CD4-positive, alpha-beta T cell treated with Interferon alpha-2 for 1 hour (primary cell): ENCODE results near the gene CUX1.
"Not testable (repeated sequence)": the region's sequence is repeated elsewhere in the genome, so short reads cannot be mapped to it uniquely, and the experiment has no call there.

ENCODE experiments used
- DNase-seq, 2 donors: peaks; one replicate each; pipeline ENCODE4 v3.0.0-alpha.2; 2020 to 2022

Gene CUX1

GRCh38 chr7:102198417-102198956 is 381.1 kb downstream of the CUX1 start:
- DNase-seq, result no peak

DNA sequence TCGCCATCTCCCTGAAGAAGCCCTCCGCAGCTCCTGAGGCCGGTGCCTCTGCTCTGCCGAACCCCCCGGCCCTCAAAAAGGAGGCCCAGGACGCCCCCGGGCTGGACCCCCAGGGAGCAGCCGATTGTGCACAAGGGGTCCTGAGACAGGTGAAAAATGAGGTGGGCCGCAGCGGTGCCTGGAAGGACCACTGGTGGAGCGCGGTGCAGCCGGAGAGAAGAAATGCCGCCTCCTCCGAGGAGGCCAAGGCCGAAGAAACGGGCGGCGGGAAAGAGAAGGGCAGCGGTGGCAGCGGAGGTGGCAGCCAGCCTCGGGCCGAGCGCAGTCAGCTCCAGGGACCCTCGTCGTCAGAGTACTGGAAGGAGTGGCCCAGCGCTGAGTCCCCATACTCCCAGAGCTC is 384.1 kb downstream of the CUX1 start:
- DNase-seq, result no peak

DNA sequence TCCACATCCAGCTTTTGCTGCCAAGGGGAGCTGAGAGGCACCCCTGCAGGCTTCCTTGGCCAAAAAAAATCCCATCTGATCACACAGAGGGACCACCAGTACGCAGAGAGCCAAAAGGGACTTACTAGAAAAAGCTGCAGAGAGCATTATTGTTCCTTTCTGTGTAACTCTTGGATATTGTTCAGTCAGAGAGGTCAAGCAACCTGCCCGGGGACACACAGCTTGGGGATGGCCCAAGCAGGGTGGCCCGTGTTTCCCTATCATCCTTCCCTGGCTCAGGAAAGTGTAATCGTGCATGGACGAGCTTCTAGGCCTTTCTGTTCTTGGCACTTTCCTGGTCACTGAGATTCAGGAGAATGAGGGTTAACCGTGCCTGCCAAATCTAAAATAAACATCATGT is 385.1 kb downstream of the CUX1 start:
- no peak for DNase-seq

GRCh38 chr7:102203218-102203617 is 385.8 kb downstream of the CUX1 start:
- DNase-seq, result no peak

GRCh38 chr7:102204212-102204611 is 386.8 kb downstream of the CUX1 start:
- no peak for DNase-seq

GRCh38 chr7:102205915-102206314 is 388.5 kb downstream of the CUX1 start:
- no peak for DNase-seq

GRCh38 chr7:102208826-102209225 is 391.4 kb downstream of the CUX1 start:
- DNase-seq, result no peak

- no peak for DNase-seq
Observed at GRCh38 chr7:102210787-102211186, 393.4 kb downstream of the CUX1 start.

GRCh38 chr7:102211590-102212550 is 394.4 kb downstream of the CUX1 start:
- DNase-seq, result no peak

DNA sequence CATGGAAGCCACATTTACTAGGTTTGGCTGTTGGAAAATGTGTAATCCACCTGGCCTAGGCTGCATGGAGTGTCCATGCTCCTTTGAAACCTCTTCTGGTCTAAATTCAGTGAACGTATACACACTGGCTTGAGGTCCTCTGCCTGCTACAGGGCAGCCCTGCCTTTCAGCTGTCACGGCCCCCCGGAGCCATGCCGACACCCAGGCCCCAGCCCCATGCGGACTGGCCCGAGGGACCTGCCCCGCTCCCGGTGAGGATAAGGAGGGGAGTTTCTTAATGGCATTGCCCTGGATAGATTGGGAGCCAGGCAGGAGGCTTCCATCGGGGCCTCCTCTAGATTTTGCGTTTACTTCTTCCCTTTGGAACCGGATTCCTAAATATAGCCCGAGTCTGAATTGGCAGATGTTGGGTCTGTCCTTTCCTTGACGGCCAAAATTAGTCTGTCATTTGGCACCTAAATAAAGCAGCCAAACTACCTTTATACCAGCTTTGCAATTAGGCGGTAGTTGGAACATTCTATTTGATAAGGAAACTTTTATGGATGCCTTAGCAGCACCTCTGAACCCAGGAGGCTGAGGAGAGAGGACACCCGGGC is 397.1 kb downstream of the CUX1 start:
- no peak for DNase-seq

DNA sequence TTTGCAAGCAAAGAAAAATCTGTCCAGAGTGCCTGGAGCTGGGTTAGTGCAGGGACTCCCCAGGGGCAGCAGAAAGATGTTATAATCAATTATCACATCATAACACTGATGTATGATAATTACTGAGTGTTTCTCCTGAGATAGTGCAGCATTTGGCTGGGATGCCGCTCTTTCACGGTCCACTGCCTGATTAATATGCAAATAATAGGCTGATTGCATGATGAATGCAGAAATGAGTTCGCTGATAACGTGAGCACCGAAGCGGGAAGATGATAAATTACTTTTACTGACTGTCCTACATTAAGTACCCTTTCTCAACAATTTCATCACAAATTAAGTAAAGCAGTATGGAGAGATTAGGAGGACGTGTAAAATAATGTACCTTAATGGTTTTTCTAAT is 397.8 kb downstream of the CUX1 start:
- DNase-seq, result no peak

DNA sequence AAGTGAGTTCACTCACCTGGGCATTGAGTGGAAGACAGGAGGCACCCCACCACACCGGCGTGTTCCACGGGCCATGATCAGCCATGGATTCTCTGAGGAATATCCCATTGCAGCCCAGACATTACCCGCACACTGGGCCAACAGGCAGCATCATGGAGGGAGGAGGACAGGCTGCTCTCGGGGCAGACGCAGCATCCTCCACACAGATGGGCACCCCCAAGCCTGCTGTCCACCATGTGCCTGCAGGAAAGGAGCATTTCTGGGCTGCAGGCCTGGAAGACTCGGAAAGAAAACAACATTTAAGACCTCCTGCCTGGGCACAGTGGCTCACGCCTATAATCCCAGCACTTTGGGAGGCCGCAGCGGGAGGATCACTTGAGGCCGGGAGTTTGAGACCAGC is 398.3 kb downstream of the CUX1 start:
- DNase-seq, result no peak

GRCh38 chr7:102216573-102217314 is 399.3 kb downstream of the CUX1 start:
- DNase-seq, result no peak

DNA sequence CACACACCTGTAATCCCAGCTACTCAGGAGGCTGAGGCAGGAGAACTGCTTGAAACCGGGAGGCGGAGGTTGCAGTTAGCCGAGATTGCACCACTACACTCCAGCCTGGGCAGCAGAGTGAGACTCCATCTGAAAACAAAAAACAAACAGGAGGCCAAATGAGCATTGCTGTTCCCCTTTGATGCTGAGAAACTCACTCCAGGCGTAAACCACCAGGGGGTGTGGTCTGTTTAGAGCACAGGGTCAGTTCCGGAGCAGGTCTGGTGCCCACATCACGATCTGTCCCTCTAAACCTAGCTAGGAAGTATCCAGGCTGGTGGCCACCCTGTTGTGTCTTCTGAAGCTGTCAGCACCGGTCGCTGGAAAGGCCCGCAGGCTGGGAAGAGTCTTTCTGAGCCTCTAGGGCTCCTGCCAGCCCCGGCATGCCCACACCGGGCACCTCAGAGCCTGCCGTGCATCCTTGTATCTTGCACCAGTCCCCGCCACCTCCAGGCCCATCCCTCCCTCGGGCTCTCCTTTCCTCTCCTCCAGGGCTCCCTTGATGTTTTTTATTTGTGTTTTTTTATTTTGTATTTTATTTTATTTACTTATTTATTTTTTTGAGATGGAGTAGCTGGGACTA is 402.9 kb downstream of the CUX1 start:
- DNase-seq, result no peak

DNA sequence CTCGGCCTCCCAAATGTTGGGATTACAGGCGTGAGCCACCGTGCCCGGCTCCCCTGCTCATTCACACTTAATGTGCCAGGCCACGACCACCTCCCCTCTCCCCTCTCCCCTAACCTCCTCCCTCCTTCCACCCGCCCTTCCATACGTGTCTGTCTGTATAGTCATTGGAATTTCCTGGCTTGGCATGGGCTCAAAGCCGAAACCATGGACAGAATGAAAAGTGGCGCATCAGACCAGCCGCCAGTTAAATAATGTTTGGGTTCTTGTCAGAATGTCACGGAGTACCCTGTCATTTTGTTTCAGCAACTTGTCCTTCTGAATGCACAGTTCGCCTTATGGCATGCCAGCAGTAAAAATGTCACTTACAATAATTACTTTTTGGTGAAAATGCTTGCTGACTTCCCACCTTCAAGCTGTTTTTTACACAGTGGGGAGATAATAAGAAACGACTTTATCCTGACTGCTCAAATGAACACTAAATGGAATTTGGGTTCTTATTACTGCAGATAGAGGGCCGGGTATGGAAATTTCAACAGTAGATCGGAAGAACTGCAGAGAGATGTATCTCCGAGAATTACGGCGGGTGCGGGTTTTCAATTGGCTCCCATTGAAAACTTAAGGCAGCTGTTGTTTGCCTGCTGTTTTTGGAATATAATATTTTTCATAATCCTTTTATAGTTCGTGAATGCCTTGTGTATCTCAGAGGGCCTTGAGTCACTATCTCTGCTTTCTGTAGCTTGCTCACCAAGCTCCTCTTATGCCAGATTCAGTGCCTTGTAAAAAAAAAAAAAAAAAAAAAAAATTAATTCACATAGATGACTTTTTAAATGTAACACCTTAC is 403.8 kb downstream of the CUX1 start:
- no peak for DNase-seq

- DNase-seq, result no peak
Observed at GRCh38 chr7:102221961-102222360, 404.5 kb downstream of the CUX1 start.

GRCh38 chr7:102222445-102222844 is 405.0 kb downstream of the CUX1 start:
- DNase-seq, result no peak

GRCh38 chr7:102223184-102223583 is 405.8 kb downstream of the CUX1 start:
- no peak for DNase-seq

DNA sequence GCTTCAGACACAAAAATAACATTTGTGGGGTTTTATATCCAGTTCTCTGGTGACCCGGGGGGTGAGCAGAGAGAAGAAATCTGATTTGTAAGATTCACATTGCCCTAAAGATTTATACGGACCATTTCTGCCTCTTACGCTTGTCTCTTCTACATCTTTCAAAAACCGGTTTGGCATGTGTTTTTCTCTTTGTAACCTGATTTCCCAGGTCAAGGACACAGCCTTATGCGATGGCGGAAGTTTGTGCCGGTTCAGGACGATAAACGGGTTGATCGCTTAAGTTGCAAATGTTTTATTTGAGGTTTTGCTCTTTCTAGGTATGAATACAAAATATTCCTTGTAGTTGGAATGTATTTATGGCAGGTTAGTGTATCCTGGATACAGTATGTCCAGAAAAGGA is 407.6 kb downstream of the CUX1 start:
- no peak for DNase-seq

- DNase-seq, result no peak
Observed at GRCh38 chr7:102227371-102227770, 409.9 kb downstream of the CUX1 start.

DNA sequence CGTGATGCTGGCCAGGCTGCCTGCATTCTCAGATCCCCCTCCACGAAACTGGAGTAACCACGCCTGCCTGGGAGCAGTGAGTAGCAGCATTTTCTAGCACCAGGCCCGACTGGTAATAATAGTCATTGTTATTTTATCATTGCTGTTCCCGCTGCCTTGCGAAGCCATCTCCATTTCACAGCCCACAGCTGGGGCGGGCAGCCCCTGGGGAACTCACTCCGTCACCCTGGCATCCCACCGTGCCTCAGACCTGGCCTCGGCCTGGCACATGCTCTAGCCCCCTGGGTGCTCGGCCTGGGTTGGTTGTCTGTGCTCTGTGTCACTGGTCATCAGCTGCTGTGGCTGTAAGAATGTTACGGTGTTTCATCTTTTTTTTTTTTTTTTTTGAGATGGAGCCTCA is 411.5 kb downstream of the CUX1 start:
- DNase-seq, result no peak

DNA sequence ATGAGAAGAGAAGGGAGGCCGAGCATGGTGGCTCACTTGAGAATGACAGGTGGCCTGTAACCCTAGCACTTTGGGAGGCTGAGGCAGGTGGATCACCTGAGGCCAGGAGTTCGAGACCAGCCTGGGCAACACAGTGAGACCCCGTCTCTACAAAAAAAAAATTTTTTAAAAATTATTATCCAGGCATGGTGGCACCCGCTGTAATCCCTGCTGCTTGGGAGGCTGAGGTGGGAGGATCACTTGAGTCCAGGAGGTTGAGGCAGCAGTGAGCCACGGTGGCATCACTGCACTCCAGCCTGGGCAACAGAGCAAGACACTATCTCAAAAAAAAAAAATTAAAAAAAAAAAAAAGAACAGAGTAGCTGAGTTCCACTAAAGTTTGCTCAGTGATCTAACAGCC is 412.7 kb downstream of the CUX1 start:
- DNase-seq, result not testable (repeated sequence)
